ENCODE results near the gene SMIM38.

SMIM38 gene

DNA sequence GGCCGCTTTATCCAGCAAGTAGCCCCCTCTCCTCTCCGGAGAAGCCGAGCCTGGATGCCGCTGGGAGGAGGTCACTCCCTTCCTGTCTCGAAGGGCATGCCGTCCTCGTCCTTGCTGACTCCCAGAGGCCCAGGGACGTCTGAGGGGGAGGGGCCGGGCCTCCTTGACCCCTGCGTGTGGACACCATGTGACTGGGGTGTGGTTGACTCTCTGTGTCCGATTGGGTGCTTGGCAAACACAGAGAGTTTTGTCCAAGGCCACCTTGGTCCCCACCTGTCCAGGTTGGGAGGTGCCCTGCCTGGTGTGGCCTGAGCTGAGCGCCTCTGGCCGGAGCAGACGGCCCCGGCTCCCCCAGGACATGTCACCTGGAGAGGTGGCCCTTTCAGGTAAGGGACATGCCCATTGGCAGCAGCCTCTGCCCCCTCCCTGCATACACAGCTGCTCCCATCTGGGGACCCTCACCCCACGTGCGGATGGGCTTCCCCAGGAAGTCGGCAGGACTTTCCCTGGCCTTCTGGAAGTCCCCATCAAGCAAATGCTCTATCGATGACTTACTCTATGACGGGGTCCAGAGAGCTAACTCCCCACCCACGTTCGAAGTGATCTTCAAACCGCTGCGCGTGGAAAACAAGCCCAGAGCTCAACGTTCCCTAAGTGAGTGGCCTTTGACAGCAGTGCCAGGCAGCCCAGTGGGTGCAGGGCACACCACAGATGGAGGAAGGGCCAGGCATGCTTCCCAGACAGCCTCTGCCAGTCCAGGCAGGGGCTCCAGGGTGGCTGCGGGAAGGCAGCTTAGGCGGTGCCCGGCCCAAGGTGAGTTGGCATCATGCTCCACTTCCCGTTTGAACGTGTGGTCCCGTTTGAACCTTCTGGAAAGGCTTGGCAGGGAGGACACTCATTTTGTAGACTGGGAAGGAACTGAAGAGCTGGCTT is at the start of gene SMIM38:
SMIM38 (plus strand) TSS at position 634 of the 933 bp plus-strand sequence. CDS start 1,912 bp downstream, outside the sequence.
- DNase-seq (ENCODE audit: low read depth) = no peak

DNA sequence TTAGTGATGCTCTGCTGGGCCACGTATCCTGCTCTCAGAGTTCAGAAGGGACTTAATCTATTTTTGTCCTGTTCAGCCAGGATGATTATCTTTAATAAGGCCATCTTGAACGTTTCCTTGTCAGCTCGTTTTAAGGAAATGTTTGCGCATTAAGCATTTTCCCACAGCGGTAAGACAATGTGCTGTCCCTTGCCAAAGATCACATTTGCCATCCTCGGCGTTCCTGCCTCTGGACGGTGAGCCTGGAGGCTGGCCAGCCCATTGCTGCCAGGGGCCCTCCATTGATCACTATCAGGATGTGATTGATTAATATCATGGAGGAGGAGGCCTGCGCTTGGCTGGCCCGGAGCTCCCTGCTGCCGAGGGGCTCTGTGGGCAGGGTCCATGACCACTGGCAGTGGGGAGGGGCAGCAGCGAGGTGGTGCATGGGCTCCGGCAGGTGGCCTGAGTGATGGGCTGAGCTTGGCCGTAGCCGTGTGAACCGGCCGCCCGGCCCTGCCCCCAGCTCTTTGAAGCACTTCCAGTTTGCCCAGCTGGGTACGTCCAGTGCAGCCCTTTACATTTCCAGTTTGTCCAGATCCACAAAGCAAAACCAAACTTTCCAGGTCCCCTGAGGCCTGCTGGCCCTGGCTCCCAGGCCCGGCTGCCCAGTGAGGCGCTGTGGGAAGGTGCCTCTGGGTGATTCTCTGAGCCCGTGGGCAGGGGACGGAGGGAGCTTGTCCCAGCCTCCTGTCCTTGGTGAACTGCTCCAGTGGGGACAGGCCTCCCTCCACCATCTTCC is 49.5 kb upstream of the SMIM38 start:
- no peak for DNase-seq (ENCODE audit: low read depth)

DNA sequence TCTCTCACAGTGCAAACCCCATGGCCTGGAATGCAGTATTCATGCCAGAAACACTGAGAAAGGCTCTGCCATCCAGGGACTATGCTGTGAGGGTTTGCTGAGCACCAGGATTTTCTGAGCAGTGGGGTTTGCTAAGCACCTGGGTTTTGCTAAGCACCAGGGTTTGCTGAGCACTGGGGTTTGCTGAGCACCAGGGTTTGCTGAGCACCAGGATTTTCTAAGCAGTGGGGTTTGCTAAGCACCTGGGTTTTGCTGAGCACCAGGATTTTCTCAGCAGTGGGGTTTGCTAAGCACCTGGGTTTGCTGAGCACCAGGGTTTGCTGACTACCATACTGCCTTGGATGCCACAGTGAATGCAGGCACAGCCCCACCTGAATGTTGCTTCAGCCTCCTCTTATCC is 48.3 kb upstream of the SMIM38 start:
- no peak for DNase-seq (ENCODE audit: low read depth)

DNA sequence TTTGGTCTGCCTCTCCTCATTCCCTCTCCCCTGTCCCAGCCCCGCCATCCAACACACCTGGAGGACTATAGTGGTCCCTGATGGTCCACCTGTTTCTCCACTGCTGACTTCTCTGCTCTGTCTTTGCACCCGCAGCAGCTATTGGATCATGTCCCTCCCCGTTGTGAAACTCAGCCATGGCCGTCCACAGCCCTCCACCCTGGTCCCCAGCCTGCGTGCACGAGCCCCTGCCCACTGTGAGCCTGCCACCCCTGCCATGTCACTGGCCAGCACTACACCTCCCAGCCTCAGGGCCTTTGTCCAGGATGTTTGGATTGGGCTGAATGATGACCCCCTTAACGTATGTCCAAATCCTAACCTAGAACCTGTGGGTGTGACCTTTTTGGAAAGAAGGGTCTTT is 47.7 kb upstream of the SMIM38 start:
- DNase-seq (ENCODE audit: low read depth) = no peak

DNA sequence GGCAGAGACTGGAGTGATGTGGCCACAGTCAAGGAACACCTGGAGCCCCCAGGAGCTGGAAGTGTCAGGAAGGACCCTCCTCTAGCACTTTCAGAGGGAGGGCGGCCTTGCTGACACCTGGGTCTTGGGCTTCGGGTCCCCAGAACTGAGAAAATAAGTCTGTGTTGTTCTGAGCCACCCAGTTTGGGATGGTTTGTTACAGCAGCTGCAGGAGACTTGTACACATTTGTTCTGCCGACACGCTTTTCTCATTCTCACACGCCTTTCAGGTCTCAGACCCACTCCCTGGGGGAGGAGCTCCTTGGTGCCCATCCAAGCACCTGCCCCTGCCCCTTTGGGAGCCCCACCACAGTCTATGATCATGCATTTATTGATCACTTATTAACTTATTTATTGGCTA is 47.2 kb upstream of the SMIM38 start:
- DNase-seq (ENCODE audit: low read depth) = no peak

DNA sequence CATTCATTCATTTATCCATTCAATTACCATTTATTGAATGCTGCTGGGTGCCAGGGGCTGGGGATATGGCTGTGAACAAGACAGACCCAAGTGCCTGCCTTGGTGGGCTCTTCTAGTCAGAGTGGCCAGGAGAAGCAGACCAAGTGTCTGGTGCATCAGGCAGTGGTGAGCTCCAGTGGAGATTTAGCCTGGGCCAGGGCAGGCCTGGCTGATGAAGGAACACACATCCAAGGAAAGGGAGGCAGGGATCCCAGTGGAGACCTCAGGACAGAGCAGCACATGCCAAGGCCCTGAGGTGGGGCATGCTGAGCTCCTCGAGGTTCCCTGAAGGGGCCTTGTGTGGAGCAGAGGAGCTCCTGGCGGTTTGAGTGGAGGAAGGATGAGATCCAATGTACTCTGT is 46.6 kb upstream of the SMIM38 start:
- no peak for DNase-seq (ENCODE audit: low read depth)

DNA sequence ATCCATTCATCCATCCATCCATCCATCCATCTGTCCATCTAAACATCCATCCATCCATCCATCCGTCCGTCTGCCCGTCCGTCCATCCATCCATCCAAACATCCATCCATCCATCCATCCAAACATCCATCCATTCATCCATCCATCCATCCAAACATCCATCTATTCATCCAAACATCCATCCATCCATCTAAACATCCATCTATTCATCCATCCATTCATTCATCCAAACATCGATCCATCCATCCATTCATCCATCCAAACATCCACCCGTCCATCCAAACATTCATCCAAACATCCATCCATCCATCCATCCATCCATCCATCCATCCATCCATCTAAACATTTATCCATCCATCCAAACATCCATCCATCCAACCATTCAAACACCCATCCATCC is 45.3 kb upstream of the SMIM38 start:
- DNase-seq (ENCODE audit: low read depth) = no peak

DNA sequence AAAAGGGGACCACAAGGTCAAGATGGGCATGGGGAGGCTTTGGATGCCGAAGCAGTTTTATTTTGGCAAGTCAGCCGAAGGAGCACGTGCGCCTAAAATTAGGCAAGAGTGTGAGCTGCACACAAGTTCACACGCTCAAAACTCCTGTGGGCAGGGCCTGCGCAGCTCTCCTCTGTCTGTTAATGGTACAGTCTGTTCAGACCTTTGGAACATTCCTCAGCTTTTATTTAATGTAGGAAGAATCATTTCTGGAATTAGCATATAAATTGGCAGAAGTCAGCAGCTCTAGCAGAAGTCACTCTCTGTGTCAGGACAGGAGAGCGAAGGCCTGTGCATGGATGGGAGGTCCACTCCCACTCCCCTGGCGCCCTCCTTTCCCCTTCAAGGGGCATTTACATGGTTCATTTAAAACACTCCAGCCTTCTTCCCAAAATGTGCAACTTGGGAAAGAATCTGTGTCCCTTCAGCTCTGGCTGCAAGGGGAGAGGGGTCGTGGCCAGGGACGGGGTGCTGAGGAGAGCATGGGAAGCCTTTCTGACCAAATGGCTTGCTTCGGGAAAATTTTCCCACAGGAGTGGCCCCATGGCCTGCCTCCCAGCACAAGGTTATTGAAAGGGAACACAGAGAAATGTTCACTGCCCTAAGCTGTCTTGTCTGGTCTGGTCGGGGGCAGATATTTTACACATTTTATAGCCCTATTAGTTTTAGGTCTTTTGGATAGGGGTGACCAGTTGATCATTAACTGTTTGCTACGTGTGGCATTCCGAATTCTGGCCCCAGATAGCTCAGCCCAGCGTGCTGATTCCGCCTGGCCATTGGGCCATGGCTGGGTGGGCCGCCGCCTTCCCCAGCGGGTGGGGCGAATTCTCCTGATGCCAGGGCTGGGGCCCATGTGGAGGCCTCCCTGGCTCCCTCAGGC is 43.9 kb upstream of the SMIM38 start:
- no peak for DNase-seq (ENCODE audit: low read depth)

DNA sequence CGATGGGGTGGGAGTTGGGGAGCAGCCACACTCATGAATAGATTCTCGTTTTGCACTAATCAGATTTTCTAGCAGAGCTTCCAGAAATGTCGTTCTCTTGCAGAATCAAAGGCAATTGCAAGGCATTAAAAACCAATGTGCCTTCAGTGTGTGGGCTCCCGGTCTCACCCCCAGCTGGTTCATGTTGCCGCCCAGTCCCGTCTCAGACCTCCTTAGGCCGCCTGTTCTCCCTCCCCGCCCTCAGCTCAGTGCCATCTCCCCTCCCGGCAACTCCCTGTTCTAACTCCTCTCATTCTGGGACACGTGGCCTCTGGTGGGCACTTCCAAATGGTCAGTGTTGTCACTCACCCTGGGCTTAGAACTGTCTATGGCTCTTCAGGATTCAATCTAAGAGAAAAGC is 42.5 kb upstream of the SMIM38 start:
- no peak for DNase-seq (ENCODE audit: low read depth)

DNA sequence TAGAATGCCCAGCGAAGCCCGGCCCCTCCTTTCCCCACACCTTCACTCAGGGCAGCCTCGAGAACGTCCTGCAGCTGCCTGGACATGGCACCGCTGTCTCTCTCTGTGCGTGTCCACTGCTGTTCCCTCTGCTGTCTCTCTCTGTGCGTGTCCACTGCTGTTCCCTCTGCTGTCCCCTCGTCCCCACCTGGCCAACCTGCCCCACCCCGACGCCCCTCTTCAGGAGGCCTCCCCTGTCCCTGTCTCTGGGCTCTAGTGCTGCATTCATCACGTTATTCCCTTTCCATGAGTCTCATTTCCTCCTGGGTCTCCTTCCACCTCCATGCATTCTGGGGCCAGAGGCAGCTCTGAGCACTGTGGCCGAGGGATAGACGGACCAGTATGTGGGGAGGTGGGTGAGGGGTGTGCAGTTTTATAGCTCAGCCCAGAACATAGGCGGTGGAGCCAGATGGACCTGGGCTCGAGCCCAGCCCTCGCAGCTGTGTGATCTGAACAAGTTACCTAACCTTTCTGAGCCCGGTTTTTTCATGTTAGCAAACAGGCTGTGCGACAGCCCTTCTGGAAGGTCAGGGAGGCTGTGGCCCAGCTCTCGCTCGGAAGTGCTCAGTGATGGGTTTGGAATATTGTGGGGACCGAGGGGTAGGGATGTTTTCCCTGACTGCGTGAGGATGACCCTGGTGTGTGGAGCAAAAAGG is 41.9 kb upstream of the SMIM38 start:
- DNase-seq (ENCODE audit: low read depth) = no peak

DNA sequence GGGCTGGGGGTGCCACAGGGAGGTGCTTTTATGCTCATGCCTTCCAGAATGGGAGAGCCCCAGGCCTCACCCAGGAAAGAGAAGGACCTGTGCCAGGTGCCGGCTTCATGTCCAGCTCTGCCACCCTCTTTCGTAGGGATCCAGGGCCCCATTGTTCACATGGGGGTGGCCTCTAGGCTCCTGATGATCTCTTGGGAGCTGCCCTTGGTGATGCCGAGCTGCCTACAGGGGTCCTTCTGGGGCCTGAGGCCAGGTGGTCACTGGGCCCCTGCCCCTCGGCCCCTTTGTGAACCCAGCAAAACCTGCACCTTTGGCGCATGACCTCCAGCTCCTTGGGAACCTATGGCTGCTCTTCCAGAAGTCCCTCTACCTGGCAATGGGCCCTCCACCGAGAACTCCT is 41.4 kb upstream of the SMIM38 start:
- DNase-seq (ENCODE audit: low read depth) = no peak

DNA sequence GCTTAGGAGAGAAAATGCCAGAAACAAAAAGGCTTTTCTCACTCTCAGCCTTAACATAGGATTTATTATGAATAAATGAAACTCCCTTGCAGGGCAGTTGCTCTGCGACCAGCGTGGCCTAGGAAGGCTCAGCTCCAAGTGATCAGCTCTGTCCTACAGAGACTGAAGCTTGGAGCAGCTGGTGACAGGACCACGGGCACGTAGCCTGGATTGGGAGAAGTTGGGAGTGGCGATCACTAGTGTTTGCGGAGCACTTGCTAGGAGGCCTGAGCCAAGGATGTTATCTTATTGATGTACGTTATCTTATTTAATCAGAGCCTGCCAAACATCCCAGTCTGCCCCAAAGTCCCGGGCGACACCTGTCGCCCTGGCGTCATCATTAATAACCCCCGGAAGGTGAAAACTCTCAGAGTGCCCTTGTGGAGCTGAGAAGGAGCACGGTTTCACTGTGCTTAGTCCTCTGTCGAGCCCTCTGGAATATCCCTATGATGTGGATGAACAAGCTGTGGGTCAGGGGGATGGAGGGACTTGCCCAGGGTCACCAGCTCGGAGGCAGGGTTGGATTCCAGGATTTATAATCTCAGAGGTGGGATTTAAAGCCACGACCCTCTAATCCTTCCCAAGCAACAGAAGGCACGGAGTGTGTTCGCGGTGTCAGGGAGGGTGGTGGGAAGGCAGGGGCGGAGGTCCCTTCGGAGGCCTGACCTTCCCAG is 40.8 kb upstream of the SMIM38 start:
- DNase-seq (ENCODE audit: low read depth) = no peak

DNA sequence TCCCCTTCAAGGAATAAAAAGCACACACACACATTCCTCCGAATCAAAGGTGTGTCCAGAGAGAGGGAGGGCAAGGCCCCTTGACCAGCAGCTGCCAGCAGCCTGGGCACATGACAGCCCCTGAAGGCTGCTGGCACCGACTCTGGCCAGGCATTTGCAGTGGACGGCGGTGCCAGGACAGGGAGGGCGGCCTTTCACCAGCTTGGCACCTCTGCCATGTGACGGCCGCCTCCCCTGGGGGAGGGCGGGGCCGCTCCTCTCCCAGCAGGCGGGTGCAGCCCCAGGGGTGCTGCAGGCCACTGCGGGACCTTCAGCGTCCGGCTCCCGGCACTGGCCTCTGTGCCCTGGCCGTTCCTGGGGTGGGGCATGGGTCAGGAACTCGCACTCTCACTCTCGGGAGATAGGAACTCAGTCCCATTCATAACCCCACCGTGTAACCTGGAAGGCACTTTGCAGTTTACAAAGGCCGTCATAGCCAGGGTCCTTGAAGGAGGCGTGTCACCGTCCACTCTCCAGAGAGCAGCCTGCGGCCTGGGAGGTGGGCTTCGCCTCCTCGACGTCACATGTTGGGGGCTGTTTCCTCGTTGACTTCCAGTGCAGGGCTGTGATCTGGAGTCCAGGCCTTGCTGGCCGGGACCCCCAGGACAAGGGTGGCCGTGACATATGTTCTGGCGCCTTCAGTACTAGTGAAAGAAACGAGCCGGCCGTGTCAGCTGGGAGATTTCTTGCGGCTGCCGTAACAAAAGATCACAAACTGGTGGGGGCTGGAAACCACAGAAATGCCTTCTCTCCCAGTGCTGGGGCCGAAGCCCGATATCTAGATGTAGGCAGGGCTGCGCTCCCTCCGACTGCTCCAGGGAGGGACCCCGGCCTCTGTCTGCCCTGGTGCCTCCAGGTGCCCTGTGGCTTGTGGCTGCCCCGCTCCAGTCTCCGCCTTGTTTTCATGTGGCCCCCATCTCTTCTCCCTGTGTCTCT is 39.9 kb upstream of the SMIM38 start:
- DNase-seq (ENCODE audit: low read depth) = no peak

DNA sequence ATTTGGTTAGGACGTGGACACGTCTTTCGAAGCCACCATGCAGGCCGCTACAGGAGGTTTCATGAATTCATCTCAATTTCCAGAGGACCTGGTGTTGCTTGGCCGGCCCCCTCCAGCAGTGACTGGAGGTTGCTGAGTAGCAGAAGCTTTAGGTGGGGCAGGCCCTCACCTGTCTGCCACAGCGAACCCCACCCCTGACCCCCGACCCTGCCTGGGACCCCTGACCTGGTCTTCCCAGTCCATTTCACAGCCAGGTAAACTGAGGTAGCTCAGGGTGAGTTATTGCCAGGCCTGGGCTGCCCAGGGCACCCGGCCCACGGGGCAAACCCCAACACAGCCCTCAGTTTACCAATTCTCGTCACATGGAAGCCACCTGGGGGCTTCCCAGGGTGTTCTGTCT is 39.1 kb upstream of the SMIM38 start:
- no peak for DNase-seq (ENCODE audit: low read depth)

DNA sequence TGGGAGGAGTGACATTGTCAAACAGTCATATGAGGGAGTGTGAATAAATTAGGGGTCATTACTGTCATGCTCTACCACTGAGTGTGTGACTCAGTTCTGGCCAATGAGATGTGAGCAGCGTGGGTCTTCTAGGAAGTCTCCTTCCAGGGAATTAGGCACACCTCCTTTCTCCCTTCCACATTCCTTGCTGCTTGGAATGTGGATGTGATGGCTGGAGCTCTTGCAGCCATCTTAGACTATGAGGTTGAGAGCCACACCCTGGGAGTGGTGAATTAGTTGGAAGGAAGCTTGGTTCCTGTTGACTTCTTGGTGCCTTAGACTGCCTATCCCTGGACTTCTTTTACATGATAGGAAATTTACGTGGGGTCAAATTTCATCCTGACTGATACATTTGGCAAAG is 36.5 kb upstream of the SMIM38 start:
- DNase-seq (ENCODE audit: low read depth) = no peak

DNA sequence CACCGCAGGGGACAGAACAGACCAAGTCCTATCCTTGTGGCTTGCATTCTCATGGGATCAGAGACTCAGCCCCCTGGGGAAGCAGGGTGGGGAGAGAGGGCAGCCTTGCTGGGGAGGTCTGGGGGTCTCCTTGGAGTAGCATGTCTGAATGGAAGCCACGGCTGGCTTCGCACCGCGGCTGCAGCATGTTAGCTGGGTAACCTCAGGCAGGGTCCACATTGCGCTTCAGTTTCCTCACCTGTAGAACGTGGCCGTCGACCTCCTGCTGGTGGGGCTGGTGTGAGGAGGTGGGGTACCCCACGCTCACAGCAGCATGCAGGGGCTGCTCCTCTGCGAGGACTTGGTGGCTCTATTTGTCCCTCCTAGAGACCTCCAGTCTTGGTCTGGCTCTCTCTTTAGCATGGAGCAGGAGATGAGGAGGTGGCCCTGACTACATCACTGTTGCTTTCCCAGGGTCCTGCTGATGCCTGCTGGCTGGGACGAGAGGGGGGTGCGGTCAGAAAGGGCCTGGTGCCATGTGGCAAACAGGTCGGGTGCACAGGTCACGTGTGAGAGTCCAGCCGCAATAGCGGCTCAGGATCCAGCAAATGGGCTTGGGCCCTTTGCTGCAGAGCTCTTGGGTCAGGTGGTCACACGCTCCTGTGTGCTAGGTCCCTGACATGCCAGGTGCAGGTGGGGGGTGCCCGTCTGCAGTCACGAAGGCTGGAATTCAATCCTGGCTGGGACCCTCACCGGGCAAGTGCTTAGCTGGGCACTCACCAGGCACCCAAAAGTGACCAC is 35.4 kb upstream of the SMIM38 start:
- DNase-seq (ENCODE audit: low read depth) = no peak

DNA sequence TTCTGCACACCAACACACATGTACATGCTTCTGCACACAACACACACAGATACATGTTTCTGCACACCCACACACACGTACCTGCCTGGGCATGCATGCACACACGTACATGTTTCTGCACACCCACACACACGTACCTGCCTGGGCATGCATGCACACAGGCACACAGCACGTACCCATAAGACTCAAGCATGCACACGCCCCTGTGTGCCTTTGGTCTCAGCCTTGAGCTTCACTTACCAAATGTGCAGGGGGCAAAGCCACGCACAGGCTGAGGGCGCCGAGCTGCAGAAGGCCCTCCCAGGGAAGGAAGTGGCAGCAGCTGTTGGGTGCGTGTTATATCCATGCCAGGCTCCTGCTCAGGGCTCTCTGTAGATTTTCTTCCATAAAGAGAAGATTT is 34.7 kb upstream of the SMIM38 start:
- DNase-seq (ENCODE audit: low read depth) = no peak

DNA sequence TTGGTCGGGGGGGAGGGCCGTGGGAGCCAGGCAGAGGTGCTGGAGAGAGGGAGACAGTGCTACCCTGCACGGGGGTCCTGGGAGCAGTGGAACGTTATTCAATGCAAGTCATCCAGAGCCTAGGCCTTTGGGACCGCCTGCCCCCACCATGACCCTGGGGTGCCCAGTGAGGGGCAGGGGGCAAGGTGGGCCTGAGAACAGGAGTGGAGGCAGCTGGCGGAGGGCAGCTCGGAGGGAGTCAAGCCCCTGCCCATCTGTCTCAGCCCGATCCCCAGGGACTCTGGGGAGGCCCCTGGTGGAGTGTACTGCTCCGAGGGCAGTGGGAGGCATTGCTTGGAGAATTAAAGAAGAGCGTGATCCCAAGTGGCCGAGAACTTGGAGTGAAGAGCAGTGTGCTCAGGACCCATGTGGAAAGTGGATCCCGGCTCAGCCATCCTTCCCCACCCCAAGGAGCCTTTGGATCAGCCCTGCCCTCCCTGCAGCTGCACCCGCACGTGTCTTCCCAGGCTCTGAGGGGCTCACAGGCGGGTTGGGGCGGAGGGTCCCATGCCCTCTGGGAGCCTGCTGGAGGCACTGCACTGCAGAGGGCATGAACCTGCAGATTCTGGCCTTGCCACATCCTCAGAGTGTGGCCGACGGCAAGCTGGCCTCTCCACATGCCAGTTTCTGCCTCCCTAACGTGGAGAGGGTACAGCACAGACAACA is 34.0 kb upstream of the SMIM38 start:
- no peak for DNase-seq (ENCODE audit: low read depth)
